Measurements from ENCODE around the gene CTDNEP1. TPM values are rescaled to one million over a fixed set of nuclear protein-coding genes. Genes with fewer than 3 reads are reported as not detected.

Gene CTDNEP1
- 100 to 1,000 TPM; 145 to 149 (median 146) TPM for polyA plus RNA-seq (ENCODE audit: insufficient read length in 3 of 3)
- long read RNA-seq, donor 1, transcript CTDNEP1-210 (8 exons, 1,708 nt) = major isoform, 34 of 43 reads
- long read RNA-seq, donor 1, partial matches to known transcripts = 8 of 43 reads
- long read RNA-seq, donor 1, other reads (novel, unspliced or antisense) = 0 of 43 reads
- long read RNA-seq, donor 2, transcript CTDNEP1-210 (8 exons, 1,708 nt) = major isoform, 52 of 65 reads
- long read RNA-seq, donor 2, partial matches to known transcripts = 8 of 65 reads
- long read RNA-seq, donor 2, other reads (novel, unspliced or antisense) = 0 of 65 reads
- long read RNA-seq, donor 3, transcript CTDNEP1-210 (8 exons, 1,708 nt) = major isoform, 45 of 86 reads
- long read RNA-seq, donor 3, partial matches to known transcripts = 37 of 86 reads
- long read RNA-seq, donor 3, other reads (novel, unspliced or antisense) = 0 of 86 reads
- long read RNA-seq, donor 4, transcript CTDNEP1-210 (8 exons, 1,708 nt) = major isoform, 52 of 65 reads
- long read RNA-seq, donor 4, partial matches to known transcripts = 12 of 65 reads
- long read RNA-seq, donor 4, other reads (novel, unspliced or antisense) = 0 of 65 reads
- long read RNA-seq, donor 5, transcript CTDNEP1-210 (8 exons, 1,708 nt) = major isoform, 19 of 25 reads
- long read RNA-seq, donor 5, partial matches to known transcripts = 6 of 25 reads
- long read RNA-seq, donor 5, other reads (novel, unspliced or antisense) = 0 of 25 reads
- long read RNA-seq, donor 6, transcript CTDNEP1-210 (8 exons, 1,708 nt) = major isoform, 28 of 40 reads
- long read RNA-seq, donor 6, partial matches to known transcripts = 10 of 40 reads
- long read RNA-seq, donor 6, other reads (novel, unspliced or antisense) = 0 of 40 reads
- long read RNA-seq, donor 7, transcript CTDNEP1-204 (2 exons, 393 nt) = minor isoform, 5 of 202 reads
- long read RNA-seq, donor 7, transcript CTDNEP1-210 (8 exons, 1,708 nt) = major isoform, 42 of 202 reads
- long read RNA-seq, donor 7, partial matches to known transcripts = 127 of 202 reads
- long read RNA-seq, donor 7, other reads (novel, unspliced or antisense) = 26 of 202 reads
- long read RNA-seq, donor 8, transcript CTDNEP1-210 (8 exons, 1,708 nt) = major isoform, 38 of 46 reads
- long read RNA-seq, donor 8, partial matches to known transcripts = 7 of 46 reads
- long read RNA-seq, donor 8, other reads (novel, unspliced or antisense) = 0 of 46 reads
- long read RNA-seq, donor 9, transcript CTDNEP1-210 (8 exons, 1,708 nt) = major isoform, 38 of 68 reads
- long read RNA-seq, donor 9, partial matches to known transcripts = 21 of 68 reads
- long read RNA-seq, donor 9, other reads (novel, unspliced or antisense) = 7 of 68 reads
- long read RNA-seq, donor 10, transcript CTDNEP1-210 (8 exons, 1,708 nt) = major isoform, 32 of 60 reads
- long read RNA-seq, donor 10, partial matches to known transcripts = 19 of 60 reads
- long read RNA-seq, donor 10, other reads (novel, unspliced or antisense) = 6 of 60 reads
- long read RNA-seq, donor 11, transcript CTDNEP1-210 (8 exons, 1,708 nt) = major isoform, 21 of 30 reads
- long read RNA-seq, donor 11, partial matches to known transcripts = 7 of 30 reads
- long read RNA-seq, donor 11, other reads (novel, unspliced or antisense) = 0 of 30 reads
- long read RNA-seq, donor 12, transcript CTDNEP1-210 (8 exons, 1,708 nt) = major isoform, 70 of 92 reads
- long read RNA-seq, donor 12, partial matches to known transcripts = 16 of 92 reads
- long read RNA-seq, donor 12, other reads (novel, unspliced or antisense) = 0 of 92 reads
- long read RNA-seq, donor 13, transcript CTDNEP1-210 (8 exons, 1,708 nt) = major isoform, 21 of 25 reads
- long read RNA-seq, donor 13, partial matches to known transcripts = 0 of 25 reads
- long read RNA-seq, donor 13, other reads (novel, unspliced or antisense) = 0 of 25 reads
- long read RNA-seq, donor 14 = 0 reads
- long read RNA-seq, donor 15 = 0 reads
- long read RNA-seq, donor 16, transcript CTDNEP1-210 (8 exons, 1,708 nt) = major isoform, 51 of 98 reads
- long read RNA-seq, donor 16, partial matches to known transcripts = 36 of 98 reads
- long read RNA-seq, donor 16, other reads (novel, unspliced or antisense) = 6 of 98 reads

- DNase-seq = peak; percentile 100
Measured at GRCh38 chr17:7251661-7252175, at the start of gene CTDNEP1. CTDNEP1 (minus strand) TSS chr17:7251734; CDS start chr17:7251296, 438 bp downstream.

DNA sequence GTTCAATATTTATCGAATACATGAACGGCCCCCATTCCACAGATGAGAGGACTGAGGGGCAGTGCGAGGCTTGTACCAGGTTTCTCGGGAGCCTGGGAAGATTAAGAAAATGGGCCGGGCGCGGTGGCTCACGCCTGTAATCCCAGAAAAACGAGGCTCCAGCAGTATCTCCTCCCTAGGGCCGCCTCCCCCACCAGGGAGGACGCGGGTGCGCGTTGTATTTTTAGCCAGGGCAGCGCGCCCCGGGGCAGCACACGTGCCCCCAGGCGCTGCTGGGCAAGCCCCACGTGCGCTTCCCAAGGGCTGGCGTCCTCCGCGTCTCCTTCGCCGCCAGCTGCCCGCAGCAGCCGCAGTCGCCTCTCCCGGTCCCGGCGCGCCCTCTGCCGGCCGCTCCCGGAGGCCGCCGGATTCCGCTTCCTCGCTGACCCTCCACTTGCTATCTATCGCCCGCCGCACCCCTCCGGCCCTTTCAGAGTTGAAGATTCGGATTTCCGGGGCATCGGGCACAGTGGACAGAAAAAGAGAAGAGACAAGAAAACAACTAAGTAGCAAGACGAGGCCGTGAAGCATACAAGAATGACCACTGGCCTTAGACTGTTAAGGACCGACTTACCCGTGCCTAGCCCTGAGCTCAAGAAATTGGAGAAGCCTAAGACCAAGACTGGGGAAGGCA lies 44.8 kb upstream of the CTDNEP1 start:
- DNase-seq = peak; percentile 78

- DNase-seq = no peak
Measured at GRCh38 chr17:7295230-7296180, 44.0 kb upstream of the CTDNEP1 start.

DNA sequence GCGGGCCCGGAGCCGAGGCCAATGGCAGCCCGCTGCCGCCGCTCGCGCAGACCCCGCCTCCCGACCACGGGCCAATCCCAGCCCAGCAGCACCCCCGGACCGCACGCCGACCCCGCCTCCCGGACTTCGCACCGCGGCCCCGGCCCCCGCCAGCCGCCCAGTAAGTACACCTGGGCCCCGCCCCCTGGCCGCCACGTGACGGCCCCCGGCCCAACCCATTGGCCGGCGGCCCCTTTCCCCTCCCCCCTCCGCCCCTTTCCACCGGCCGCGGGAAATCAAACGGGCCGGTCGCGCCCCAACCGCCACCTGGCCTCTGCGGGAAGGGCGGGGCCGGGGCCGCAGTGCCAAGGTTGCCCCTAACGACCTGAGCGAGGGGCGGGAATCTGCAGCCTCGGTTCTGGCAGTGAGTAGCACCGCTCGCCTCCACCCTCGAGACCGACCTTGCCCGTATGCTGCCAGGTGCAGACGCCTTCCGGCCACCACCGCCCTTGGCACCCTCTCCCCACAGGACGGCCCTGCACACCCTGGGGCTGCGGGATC lies 43.1 kb upstream of the CTDNEP1 start, which contains the start of gene YBX2:
YBX2 (minus strand) TSS at position 26 of the 540 bp plus-strand sequence. CDS start 139 bp downstream, outside the sequence.
- DNase-seq = no peak

DNA sequence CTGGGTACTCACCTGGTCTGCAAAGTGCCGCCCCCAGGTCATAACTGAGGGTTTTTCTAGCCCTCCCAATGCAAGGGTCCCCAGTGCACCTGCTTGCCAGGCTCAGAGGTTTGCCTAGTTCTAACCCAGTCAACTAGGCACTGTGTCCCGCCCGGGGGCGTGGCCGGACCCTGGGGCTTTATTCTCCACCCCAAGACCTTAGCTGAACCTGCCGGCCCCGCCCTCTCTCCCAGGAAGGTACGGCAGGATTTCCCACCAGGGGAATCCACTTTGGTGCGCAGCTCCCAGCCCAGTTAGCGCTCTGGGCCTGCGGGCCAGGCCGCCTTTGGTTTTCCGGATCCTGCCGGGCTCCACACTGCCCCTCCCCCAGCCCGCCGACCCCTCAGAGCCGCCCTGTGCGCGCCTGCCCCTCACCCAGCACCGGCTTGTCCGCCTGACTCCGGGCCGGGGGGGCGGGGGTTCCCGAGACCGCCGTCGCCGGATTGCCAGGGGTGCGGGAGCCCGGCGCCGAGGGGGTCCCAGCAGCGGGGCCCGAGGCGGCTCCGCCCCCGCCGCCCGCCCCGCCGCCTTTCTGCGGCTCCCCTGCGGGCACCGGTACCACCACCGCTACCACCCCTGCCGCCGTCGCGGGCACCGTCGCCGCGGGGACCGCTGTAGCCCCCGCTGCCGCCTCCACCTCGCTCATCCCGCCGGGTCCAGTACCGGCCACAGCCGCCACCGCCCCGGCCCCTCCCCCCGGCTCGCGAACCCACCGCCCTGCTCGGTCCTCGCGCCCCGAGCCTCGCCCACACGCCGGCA lies 42.5 kb upstream of the CTDNEP1 start:
- no peak for DNase-seq

GRCh38 chr17:7293159-7293558 lies 41.6 kb upstream of the CTDNEP1 start:
- DNase-seq = no peak

GRCh38 chr17:7292729-7293128 lies 41.2 kb upstream of the CTDNEP1 start:
- DNase-seq = no peak

GRCh38 chr17:7292194-7292593 lies 40.7 kb upstream of the CTDNEP1 start:
- DNase-seq = no peak

DNA sequence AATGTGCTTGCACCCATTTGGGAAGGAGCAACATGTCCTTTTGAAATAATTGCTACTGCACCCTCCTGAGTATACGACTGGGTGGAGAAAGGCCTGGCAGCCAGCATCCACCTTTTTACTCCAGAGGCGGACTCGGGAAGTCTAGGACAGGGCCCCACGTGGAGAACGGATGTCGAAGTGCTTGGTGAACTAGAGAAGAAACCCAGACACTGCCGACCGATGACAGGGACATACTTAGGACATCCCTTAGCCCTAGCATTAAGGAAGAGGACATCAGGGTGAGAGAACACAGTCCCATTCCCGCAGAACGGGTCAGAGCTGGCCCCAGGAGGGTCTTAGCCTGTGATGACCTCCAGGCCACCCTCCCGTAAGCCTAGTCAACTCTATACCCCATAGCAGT lies 39.2 kb upstream of the CTDNEP1 start:
- DNase-seq = no peak

DNA sequence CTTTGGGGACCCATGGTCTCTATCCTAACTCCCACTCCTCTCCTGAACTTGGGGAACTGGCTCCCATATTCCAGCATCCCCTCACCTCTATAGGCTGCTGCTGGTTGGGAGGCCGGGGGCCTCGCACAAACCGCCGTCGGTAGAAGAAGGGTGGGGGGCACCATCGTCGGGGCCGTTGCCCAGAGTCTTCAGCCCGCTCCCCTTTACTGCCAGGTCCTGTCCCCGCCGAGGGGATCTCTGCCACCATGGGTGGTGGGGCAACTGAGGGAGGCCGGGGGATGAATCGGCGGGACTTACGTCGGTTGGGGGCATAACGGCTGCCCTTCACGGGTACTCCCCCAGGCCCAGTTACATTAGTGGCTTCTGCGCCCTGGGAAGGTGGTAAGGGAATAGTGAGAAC lies 38.6 kb upstream of the CTDNEP1 start:
- no peak for DNase-seq

- no peak for DNase-seq
Measured at GRCh38 chr17:7289256-7290032, 37.9 kb upstream of the CTDNEP1 start.

DNA sequence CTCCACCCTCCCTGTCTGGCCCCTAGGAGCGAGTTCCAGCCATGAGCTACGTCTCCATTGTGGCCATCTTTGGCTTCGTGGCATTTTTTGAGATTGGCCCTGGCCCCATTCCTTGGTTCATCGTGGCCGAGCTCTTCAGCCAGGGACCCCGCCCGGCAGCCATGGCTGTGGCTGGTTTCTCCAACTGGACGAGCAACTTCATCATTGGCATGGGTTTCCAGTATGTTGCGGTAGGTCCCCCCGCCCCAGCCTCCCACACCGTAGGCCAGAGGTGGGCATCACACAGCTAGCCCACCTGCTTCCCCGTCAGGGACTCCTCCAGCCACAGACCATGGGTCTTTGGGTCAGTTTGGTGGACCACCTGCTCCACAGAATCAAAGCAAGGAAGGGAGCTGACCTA lies 34.1 kb upstream of the CTDNEP1 start:
- no peak for DNase-seq

DNA sequence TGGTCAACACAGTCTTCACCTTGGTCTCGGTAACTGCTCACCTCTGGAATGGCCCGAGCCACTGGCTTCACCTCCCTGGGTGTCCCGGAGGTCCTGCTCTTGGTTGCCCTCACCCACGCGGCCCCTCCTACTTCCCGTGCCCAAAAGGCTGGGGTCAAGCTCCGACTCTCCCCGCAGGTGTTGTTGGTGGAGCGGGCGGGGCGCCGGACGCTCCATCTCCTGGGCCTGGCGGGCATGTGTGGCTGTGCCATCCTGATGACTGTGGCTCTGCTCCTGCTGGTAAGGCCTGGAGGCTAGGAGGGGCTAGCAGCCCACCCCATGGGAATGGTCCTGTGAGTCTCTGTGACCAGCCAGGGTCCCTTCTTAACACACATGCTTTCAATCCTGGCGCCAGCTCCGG lies 33.4 kb upstream of the CTDNEP1 start:
- DNase-seq = no peak

GRCh38 chr17:7283471-7284216 lies 32.1 kb upstream of the CTDNEP1 start:
- no peak for DNase-seq

DNA sequence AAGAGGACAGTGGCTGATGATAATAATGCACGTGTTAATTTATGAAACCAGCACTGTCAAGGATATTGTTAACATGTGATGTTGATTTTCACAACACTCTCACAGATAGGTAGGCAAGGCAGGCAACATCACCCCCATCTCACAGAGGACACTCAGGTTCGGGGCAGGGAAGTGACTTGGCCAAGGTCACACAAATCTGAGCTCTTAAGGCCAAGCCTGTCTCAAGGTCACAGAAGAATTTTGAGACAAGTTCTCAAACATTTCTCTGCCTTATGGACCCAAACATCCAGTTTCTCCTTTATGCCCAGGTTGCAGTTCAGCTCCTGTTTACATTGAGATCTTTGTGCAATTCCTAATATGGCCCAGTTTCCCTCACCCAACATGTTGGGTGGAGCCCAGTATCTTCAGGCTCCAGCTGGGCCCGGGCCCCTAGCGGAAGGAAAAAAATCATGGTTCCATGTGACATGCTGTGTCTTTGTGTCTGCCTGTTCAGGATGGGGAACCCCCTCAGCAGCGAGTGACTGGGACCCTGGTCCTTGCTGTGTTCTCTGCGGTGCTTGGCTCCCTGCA lies 31.3 kb upstream of the CTDNEP1 start:
- DNase-seq = no peak
